Osteoblast (primary cell): Measurements from ENCODE around the gene KRTAP4-16. TPM values are rescaled to one million over a fixed set of nuclear protein-coding genes. Genes with fewer than 3 reads are reported as not detected.
"Not testable (repeated sequence)": the region's sequence is repeated elsewhere in the genome, so short reads cannot be mapped to it uniquely, and the experiment has no call there.

ENCODE experiments used
- DNase-seq: peaks from one replicate; pipeline ENCODE4 v3.0.0; 2011; ENCODE audit warnings: low spot score, mixed read lengths; ENCODE audit not compliant: insufficient read length; ENCODE audit errors: missing footprints
- H2AFZ ChIP-seq: 2 replicates; pipeline ENCODE4 v1.6.0; 2011; ENCODE audit warnings: mild to moderate bottlenecking, low read length
- H3K27ac ChIP-seq: 2 replicates; pipeline ENCODE4 v1.5.1; 2011; ENCODE audit warnings: mild to moderate bottlenecking, low read depth, low read length, moderate library complexity
- H3K27me3 ChIP-seq: 2 replicates; pipeline ENCODE4 v1.6.0; 2012; ENCODE audit warnings: mild to moderate bottlenecking, control low read depth, inconsistent platforms, low read length, moderate library complexity; ENCODE audit not compliant: insufficient read depth
- H3K36me3 ChIP-seq: 2 replicates; pipeline ENCODE4 v1.5.1; 2011; ENCODE audit warnings: mild to moderate bottlenecking, low read length, control low read depth, moderate library complexity; ENCODE audit not compliant: insufficient read depth
- H3K4me1 ChIP-seq: 2 replicates; pipeline ENCODE4 v1.5.1; 2011; ENCODE audit warnings: mild to moderate bottlenecking, low read length, control low read depth, moderate library complexity; ENCODE audit not compliant: insufficient read depth
- H3K4me2 ChIP-seq: 2 replicates; pipeline ENCODE4 v1.6.0; 2011; ENCODE audit warnings: mild to moderate bottlenecking, low read length; ENCODE audit not compliant: insufficient read depth
- H3K4me3 ChIP-seq: fragments of 200-600 bp; sonication (generic); 3 replicates; pipeline ENCODE4 v1.5.1; 2012; ENCODE audit warnings: mild to moderate bottlenecking, low read length, inconsistent platforms; ENCODE audit not compliant: insufficient read depth
- H3K79me2 ChIP-seq: 2 replicates; pipeline ENCODE4 v1.6.0; 2012; ENCODE audit warnings: mild to moderate bottlenecking, low read length, control low read depth, inconsistent platforms; ENCODE audit not compliant: insufficient read depth
- H3K9me3 ChIP-seq: 2 replicates; pipeline ENCODE4 v1.5.1; 2011; ENCODE audit warnings: low read depth, low read length, control low read depth
- H4K20me1 ChIP-seq: 2 replicates; pipeline ENCODE4 v1.6.0; 2012; ENCODE audit warnings: mild to moderate bottlenecking, low read length, control low read depth; ENCODE audit not compliant: insufficient read depth
- CTCF ChIP-seq: IDR thresholded peaks from 2 replicates; pipeline ENCODE4 v1.5.1; 2011; ENCODE audit warnings: mild to moderate bottlenecking, low read depth, low read length, moderate library complexity; ENCODE audit errors: extremely low read depth
- total RNA-seq: library from RNA; depleted of rRNA; stranded (reverse); fragments of >200 nt; gene quantifications from 2 replicates; pipeline ENCODE4 v1.2.3, GENCODE V29; 2012

The KRTAP4-16 gene
- total RNA-seq, 1 donor = not detected

- H3K27me3 ChIP-seq = no peaks in the 10 kb centered on the region
- H2AFZ ChIP-seq = no peak overlapping the region
- no peak overlapping the region for H3K27ac ChIP-seq
- no peak for TF ChIP-seq CTCF
- H3K36me3 ChIP-seq = no peaks in the 10 kb centered on the region
- no peak overlapping the region for H3K4me3 ChIP-seq
- no peaks in the 10 kb centered on the region for H4K20me1 ChIP-seq
- H3K79me2 ChIP-seq = no peaks in the 10 kb centered on the region
- no peak overlapping the region for H3K4me2 ChIP-seq
- H3K9me3 ChIP-seq = no peaks in the 10 kb centered on the region
- H3K4me1 ChIP-seq = peaks cover 23% of the 10 kb centered on the region
- no peak for DNase-seq
Measured at GRCh38 chr17:41096055-41096454, 6.0 kb downstream of the KRTAP4-16 start.

- H4K20me1 ChIP-seq, H3K36me3 ChIP-seq, H2AFZ ChIP-seq, H3K4me1 ChIP-seq, H3K4me3 ChIP-seq, DNase-seq, H3K4me2 ChIP-seq, H3K27me3 ChIP-seq, H3K79me2 ChIP-seq, H3K9me3 ChIP-seq, H3K27ac ChIP-seq: not testable (repeated sequence)
Measured at GRCh38 chr17:41088760-41089352, 13.2 kb downstream of the KRTAP4-16 start.

GRCh38 chr17:41084100-41084856 is 17.7 kb downstream of the KRTAP4-16 start, which contains the start of gene KRTAP4-7:
KRTAP4-7 (plus strand) TSS chr17:41084150; CDS start chr17:41084207, 57 bp downstream.
- H3K4me1 ChIP-seq = peaks cover 11% of the 10 kb centered on the region
- DNase-seq, H3K4me3 ChIP-seq, H3K36me3 ChIP-seq, H3K9me3 ChIP-seq, H3K27me3 ChIP-seq, H3K79me2 ChIP-seq, H2AFZ ChIP-seq, H4K20me1 ChIP-seq: not testable (repeated sequence)
- H3K27ac ChIP-seq = peak within 1 kb of the TSS; percentile 23
- H3K4me2 ChIP-seq = peak within 1 kb of the TSS; percentile 32

- Histone ChIP-seq H3K27ac (peak overlapping the region; percentile 23), H3K4me1 (peaks cover 11% of the 10 kb centered on the region), H3K4me2 (peak overlapping the region; percentile 32)
- H3K36me3 ChIP-seq, H3K4me3 ChIP-seq, H3K27me3 ChIP-seq, DNase-seq, H3K9me3 ChIP-seq, H2AFZ ChIP-seq, H3K79me2 ChIP-seq, H4K20me1 ChIP-seq: not testable (repeated sequence)
Measured at GRCh38 chr17:41083427-41083826, 18.6 kb downstream of the KRTAP4-16 start.

GRCh38 chr17:41082626-41083025 is 19.4 kb downstream of the KRTAP4-16 start:
- Histone ChIP-seq H3K4me3 (no peak overlapping the region), H3K79me2 (no peaks in the 10 kb centered on the region), H3K9me3 (no peaks in the 10 kb centered on the region), H3K27ac (peak overlapping the region; percentile 3), H3K4me1 (peaks cover 11% of the 10 kb centered on the region), H3K27me3 (no peaks in the 10 kb centered on the region), H3K36me3 (no peaks in the 10 kb centered on the region), H4K20me1 (no peaks in the 10 kb centered on the region), H2AFZ (no peak overlapping the region), H3K4me2 (no peak overlapping the region)
- no peak for DNase-seq
- no peak for TF ChIP-seq CTCF
